Prostate gland (tissue), 2 donors: Measurements from ENCODE around the gene PITX3. TPM values are rescaled to one million over a fixed set of nuclear protein-coding genes. Genes with fewer than 3 reads are reported as not detected.

Source experiments
- DNase-seq: peaks from one replicate; pipeline ENCODE4 v3.0.0-alpha.2; 2019; ENCODE audit warnings: low spot score
- H3K27ac ChIP-seq, 2 donors: fragments of 200-600 bp; sonication (generic); 2 replicates each; pipeline ENCODE4 v1.5.1; 2017 to 2019
- H3K27me3 ChIP-seq: fragments of 200-600 bp; sonication (generic); replicated peaks from 2 replicates; pipeline ENCODE4 v1.5.1; 2019; ENCODE audit not compliant: insufficient read depth
- H3K36me3 ChIP-seq, 2 donors: fragments of 200-600 bp; sonication (generic); 1 replicate in 1 of 2; 2 replicates in 1 of 2; pipeline versions ENCODE4 v1.5.1 to v1.8.1; 2017 to 2019
- H3K4me1 ChIP-seq: fragments of 200-600 bp; sonication (generic); replicated peaks from 2 replicates; pipeline ENCODE4 v1.5.1; 2019
- H3K4me3 ChIP-seq, 2 donors: fragments of 200-600 bp; sonication (generic); 2 replicates each; pipeline ENCODE4 v1.5.1; 2017 to 2019
- H3K9me3 ChIP-seq: fragments of 200-600 bp; sonication (generic); 2 replicates; pipeline ENCODE4 v1.5.1; 2017
- POLR2A ChIP-seq: fragments of 450-650 bp; IDR thresholded peaks from one replicate; pipeline ENCODE4 v1.6.1; 2016; ENCODE audit warnings: antibody characterized with exemption, mild to moderate bottlenecking
- POLR2AphosphoS5 ChIP-seq: sonication (generic); formaldehyde crosslinking; IDR thresholded peaks from one replicate; pipeline ENCODE4 v1.6.1; 2017; ENCODE audit warnings: antibody characterized with exemption
- WGBS: methylation state at CpG from one replicate; pipeline ENCODE4 v1.1.5; 2018; 5-methylcytosine and 5-hydroxymethylcytosine counted together
- intact Hi-C: fragments of 100-400 bp; cut with DNase I; formaldehyde crosslinking; loops from one replicate; pipeline ENCODE4 v1.14.2; 2022
- total RNA-seq, 2 donors: library from RNA; depleted of rRNA; stranded (reverse); fragments of >200 nt; gene quantifications; one replicate each; pipeline ENCODE4 v1.1.0, GENCODE V29; 2016
- TF ChIP-seq, protein P1 (sequence below), 4 experiments: fragments of 200-600 bp in 2 of 4; fragments of 450-650 bp in 2 of 4; sonication (generic) in 2 of 4; IDR thresholded peaks; 1 replicate in 3 of 4; 2 replicates in 1 of 4; pipeline ENCODE4 v1.5.1; 2016 to 2019; ENCODE audit warnings: antibody characterized with exemption in 4 of 4, mild to moderate bottlenecking in 2 of 4, moderate library complexity in 2 of 4

The PITX3 gene
- total RNA-seq, 2 donors from 2014 or later, result not detected

DNA sequence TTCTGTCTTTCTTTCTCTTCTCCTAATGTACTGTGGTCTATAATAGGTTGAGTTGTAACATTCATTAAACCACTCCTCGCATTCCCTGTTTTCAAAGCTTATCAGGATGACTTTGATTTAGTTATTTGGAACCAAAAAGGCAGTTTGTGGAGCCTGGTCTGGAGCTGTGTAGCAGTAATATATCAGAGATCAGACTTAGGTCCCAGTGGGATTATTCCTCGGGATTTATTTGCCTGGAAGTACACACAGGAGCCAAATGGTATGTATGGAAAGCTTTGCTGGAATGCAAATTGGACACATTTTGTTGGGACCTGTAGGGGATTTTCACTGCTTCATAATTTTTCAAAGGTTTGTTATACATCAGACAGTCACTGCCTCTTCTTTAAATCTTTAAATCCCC lies 44.9 kb upstream of the PITX3 start:
- TF ChIP-seq, protein P1, sequence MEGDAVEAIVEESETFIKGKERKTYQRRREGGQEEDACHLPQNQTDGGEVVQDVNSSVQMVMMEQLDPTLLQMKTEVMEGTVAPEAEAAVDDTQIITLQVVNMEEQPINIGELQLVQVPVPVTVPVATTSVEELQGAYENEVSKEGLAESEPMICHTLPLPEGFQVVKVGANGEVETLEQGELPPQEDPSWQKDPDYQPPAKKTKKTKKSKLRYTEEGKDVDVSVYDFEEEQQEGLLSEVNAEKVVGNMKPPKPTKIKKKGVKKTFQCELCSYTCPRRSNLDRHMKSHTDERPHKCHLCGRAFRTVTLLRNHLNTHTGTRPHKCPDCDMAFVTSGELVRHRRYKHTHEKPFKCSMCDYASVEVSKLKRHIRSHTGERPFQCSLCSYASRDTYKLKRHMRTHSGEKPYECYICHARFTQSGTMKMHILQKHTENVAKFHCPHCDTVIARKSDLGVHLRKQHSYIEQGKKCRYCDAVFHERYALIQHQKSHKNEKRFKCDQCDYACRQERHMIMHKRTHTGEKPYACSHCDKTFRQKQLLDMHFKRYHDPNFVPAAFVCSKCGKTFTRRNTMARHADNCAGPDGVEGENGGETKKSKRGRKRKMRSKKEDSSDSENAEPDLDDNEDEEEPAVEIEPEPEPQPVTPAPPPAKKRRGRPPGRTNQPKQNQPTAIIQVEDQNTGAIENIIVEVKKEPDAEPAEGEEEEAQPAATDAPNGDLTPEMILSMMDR (IDR thresholded peaks at IDR 0.05), result no peak
- TF ChIP-seq POLR2A (no peak), POLR2AphosphoS5 (no peak)
- H3K27me3 ChIP-seq, result no peaks in the 10 kb centered on the region
- intact Hi-C loops, result no loop called here

GRCh38 chr10:102285133-102285532 lies 43.8 kb upstream of the PITX3 start:
- Histone ChIP-seq H3K36me3 (no peaks in the 10 kb centered on the region), H3K9me3 (no peaks in the 10 kb centered on the region), H3K4me3 (no peak overlapping the region), H3K27me3 (no peaks in the 10 kb centered on the region), H3K27ac (no peak overlapping the region), H3K4me1 (no peaks in the 10 kb centered on the region)
- intact Hi-C loops, result no loop called here
- 81% methylated on average over 2 of the region's 2 CpGs for WGBS
- no peak for TF ChIP-seq POLR2A
- TF ChIP-seq, protein P1 (IDR thresholded peaks at IDR 0.05), result no peak
- TF ChIP-seq POLR2AphosphoS5, result no peak
- DNase-seq, result no peak

More for the DNA sequence above, 44.9 kb upstream of the PITX3 start:
- Histone ChIP-seq H3K36me3 (no peaks in the 10 kb centered on the region), H3K9me3 (no peaks in the 10 kb centered on the region), H3K4me3 (no peak overlapping the region), H3K4me1 (no peaks in the 10 kb centered on the region), H3K27ac (no peak overlapping the region)
- WGBS, result 71% methylated on average over 2 of the region's 2 CpGs
- DNase-seq, result no peak

GRCh38 chr10:102284531-102284930 lies 43.2 kb upstream of the PITX3 start:
- Histone ChIP-seq H3K36me3 (no peaks in the 10 kb centered on the region), H3K9me3 (no peaks in the 10 kb centered on the region), H3K4me1 (no peaks in the 10 kb centered on the region), H3K4me3 (no peak overlapping the region), H3K27me3 (no peaks in the 10 kb centered on the region), H3K27ac (no peak overlapping the region)
- intact Hi-C loops, result no loop called here
- no peak for DNase-seq
- TF ChIP-seq POLR2AphosphoS5 (no peak), POLR2A (no peak)
- TF ChIP-seq, protein P1 (IDR thresholded peaks at IDR 0.05), result no peak
- WGBS, result 81% methylated on average over 2 of the region's 2 CpGs

DNA sequence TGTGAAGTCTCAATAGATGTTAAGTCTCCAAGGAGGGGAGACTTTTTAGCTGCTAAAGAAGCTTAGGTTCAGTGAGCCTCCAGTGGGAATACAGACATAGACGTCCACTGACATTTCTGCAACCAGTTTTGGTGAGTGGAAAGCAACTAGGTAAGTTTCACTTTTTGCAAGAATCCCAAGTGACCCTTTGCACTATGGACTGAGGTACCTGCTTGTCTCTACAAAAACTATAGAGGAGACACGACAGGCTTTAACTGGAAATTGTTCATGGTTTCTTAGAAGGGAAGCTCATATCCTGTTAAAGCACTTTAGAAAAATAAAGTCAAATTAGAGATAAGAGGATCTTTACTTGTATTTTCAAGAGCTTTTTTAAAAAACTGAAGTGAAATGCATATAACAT lies 42.6 kb upstream of the PITX3 start:
- WGBS, result 40% methylated on average over 2 of the region's 2 CpGs
- no peaks in the 10 kb centered on the region for H3K9me3 ChIP-seq
- TF ChIP-seq, protein P1 (IDR thresholded peaks at IDR 0.05), result no peak
- TF ChIP-seq POLR2AphosphoS5 (no peak), POLR2A (no peak)
- no peak overlapping the region for H3K4me3 ChIP-seq
- H3K27me3 ChIP-seq, result no peaks in the 10 kb centered on the region
- H3K27ac ChIP-seq, result no peak overlapping the region
- no peaks in the 10 kb centered on the region for H3K36me3 ChIP-seq
- no peak for DNase-seq
- no peaks in the 10 kb centered on the region for H3K4me1 ChIP-seq
- intact Hi-C loops, result no loop called here

GRCh38 chr10:102283488-102283887 lies 42.2 kb upstream of the PITX3 start:
- no peaks in the 10 kb centered on the region for H3K36me3 ChIP-seq
- H3K4me1 ChIP-seq, result no peaks in the 10 kb centered on the region
- H3K27me3 ChIP-seq, result no peaks in the 10 kb centered on the region
- H3K9me3 ChIP-seq, result no peaks in the 10 kb centered on the region
- no peak for DNase-seq
- intact Hi-C loops, result no loop called here
- WGBS, result 47% methylated on average over 2 of the region's 2 CpGs
- H3K4me3 ChIP-seq, result no peak overlapping the region
- H3K27ac ChIP-seq, result no peak overlapping the region
- TF ChIP-seq, protein P1 (IDR thresholded peaks at IDR 0.05), result no peak
- TF ChIP-seq POLR2AphosphoS5 (no peak), POLR2A (no peak)
